UCSD-AML1 (cell line): ENCODE data around the gene FRS2.
"Not testable (repeated sequence)": the region's sequence is repeated elsewhere in the genome, so short reads cannot be mapped to it uniquely, and the experiment has no call there.

Source experiments
- DNase-seq: peaks from one replicate; lab custom pipeline; 2025; ENCODE audit not compliant: unreplicated experiment; lab: John Stamatoyannopoulos, UW

The FRS2 gene

GRCh38 chr12:69470189-69471075 is at the start of gene FRS2:
FRS2 (plus strand) TSS chr12:69470388; CDS start chr12:69569031, 98,643 bp downstream.
- DNase-seq = peak; percentile 90

GRCh38 chr12:69421548-69421947 is 48.6 kb upstream of the FRS2 start:
- DNase-seq = no peak

- DNase-seq = no peak
Measured at GRCh38 chr12:69423037-69423905, 46.9 kb upstream of the FRS2 start.

GRCh38 chr12:69425417-69425816 is 44.8 kb upstream of the FRS2 start:
- peak; percentile 12 for DNase-seq

- DNase-seq = no peak
Measured at GRCh38 chr12:69428351-69429073, 41.7 kb upstream of the FRS2 start.

- no peak for DNase-seq
Measured at GRCh38 chr12:69430942-69431590, 39.1 kb upstream of the FRS2 start.

GRCh38 chr12:69431591-69432222 is 38.5 kb upstream of the FRS2 start:
- no peak for DNase-seq

DNA sequence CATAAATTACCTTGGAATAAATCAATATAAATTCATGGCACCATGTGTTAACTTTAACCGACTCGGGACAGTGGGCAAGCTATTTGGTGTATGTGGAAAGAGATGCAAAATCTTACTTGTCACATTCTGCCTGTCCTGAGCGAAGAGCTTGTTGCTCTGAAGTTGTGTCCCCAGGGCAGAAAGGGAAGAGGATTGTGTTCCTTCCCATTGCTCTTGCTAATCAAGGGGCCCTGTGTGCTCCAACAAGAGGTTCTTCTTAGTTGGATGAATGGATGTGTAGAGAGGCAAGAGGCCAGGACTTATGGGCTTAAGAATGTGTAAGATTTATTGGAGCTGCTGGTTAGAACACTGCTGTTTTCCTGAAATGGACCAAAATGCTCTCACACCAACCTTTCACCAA is 36.5 kb upstream of the FRS2 start:
- DNase-seq = no peak

- DNase-seq = no peak
Measured at GRCh38 chr12:69435644-69436043, 34.5 kb upstream of the FRS2 start.

DNA sequence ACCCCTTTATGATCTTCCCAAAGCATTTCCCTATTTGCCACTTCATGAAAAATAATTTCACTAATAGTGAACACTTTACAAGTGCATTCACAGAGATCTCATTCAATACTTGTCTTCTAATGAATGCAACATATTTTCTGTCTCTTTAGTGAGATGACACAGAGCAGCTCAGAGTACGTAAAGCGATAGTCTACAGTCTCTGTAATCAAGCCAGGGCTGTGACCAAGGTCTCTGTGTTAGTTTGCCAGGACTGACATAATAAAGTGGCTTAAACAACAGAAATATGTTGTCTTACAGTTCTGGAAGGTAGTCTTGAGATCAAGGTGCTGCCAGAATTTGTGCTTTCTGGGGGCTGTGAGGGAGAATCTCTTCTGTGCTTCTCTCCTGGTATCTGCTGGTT is 33.1 kb upstream of the FRS2 start:
- no peak for DNase-seq

DNA sequence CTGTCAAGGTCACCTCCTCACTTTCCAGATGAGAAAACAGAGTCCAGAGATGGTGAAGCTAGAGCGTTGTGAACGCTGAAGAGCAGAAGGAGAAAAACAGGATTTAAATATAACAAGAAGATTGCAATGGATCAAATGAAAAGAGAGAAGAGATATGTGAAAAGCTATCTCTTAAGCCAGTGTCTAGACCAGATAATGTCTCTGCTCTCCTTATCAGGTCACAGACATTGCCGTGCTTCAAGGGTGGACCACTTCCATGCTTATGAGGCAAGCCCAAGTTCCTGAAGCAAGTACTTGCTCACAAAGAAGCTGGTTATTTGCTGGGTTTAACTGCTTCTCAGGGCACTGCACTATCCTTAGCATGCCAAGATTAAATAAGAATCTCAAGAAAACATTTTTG is 31.6 kb upstream of the FRS2 start:
- no peak for DNase-seq

- no peak for DNase-seq
Measured at GRCh38 chr12:69440016-69440415, 30.2 kb upstream of the FRS2 start.

GRCh38 chr12:69440886-69441285 is 29.3 kb upstream of the FRS2 start:
- DNase-seq = no peak

- no peak for DNase-seq
Measured at GRCh38 chr12:69442894-69443293, 27.3 kb upstream of the FRS2 start.

DNA sequence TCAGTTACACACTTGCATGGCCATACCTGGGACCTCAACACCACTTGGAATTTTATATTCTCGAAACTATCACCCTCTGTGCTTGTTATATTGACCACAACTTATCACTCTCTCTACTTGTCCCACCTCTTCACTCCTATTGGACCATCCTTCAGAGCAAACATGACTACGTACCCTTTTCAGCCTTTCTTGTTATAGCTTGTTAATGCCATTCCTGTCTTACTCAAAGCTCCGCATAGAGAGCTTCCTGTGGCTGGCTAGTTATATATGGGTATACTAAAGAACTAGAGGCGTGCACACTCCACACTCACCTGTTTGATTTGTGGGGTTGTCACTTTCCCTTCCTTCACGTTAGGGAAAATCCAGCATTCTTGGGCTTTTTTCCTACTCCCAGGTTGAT is 26.3 kb upstream of the FRS2 start:
- no peak for DNase-seq

DNA sequence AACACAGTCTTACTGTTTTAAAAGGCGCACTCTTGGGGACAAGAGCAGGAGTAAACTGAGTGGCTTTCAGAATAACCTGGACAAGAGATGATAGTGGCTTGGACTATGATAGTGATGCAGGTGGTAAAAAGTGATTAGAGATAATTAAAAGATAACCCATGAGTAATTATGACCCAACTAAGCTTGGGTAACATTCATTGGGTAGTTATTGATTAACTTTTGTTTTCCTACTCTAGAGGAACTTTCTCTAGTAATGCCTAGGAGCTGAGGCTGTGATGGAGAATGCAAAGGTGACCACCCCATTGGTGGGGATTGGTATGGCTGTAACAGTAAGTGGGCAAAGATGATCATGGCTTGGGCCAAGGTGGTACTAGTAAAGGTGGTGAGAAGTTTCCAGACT is 22.3 kb upstream of the FRS2 start:
- DNase-seq = no peak

GRCh38 chr12:69452598-69453132 is 17.5 kb upstream of the FRS2 start:
- DNase-seq = not testable (repeated sequence)

DNA sequence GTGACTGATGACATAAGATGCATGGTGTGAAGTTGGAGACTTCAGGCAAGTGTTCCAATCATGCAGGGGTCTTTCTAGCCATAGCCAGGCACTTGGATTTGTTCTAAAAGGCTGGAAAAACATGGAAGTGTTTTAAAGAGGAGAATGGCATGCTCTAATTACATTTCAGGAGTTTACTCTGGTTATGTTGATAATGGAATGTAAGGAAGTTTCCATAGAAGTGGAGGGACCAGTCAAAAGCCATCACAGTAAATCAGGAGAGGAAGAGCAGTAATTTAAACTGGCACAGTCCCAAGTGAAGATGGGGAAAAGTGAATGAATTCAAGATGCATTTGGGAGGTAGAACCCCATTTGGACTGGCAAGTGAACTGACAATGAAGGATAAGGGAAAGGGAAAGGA is 13.9 kb upstream of the FRS2 start:
- DNase-seq = no peak

- DNase-seq = no peak
Measured at GRCh38 chr12:69457433-69457832, 12.8 kb upstream of the FRS2 start.

DNA sequence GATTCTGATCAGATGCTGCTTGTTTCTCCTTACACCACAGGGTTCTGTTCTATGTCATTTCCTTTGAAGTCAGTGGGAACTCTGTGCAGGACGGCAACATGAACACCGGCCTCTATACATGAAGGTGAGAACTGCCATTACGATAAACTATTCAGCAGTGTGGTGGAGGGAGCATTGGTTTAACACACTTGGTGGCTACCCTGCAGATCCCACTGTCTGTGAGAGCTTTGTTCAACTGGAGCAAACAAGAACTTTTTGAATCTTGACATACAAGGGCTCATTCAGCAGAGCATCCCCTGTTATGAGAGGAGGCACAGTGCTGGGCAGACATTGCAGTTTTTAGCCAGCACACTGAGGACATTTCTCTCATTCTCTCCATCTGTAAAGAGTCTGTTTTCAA is 10.7 kb upstream of the FRS2 start:
- no peak for DNase-seq
